Ascending aorta (tissue), 2 donors: ENCODE results near the gene PDYN. TPM values are rescaled to one million over a fixed set of nuclear protein-coding genes. Genes with fewer than 3 reads are reported as not detected.
A peak's percentile ranks its signal among the peaks of the same experiment; 100 is the strongest.

Experiments
- DNase-seq, 2 donors: peaks; one replicate each; pipeline ENCODE4 v3.0.0-alpha.2; 2019; ENCODE audit warnings: low spot score in 2 of 2
- H3K27ac ChIP-seq, 2 donors: fragments of 200-600 bp; sonication (generic); one replicate each; pipeline ENCODE4 v1.5.1; 2016 to 2017; ENCODE audit warnings: mild to moderate bottlenecking in 1 of 2
- H3K27me3 ChIP-seq: fragments of 200-600 bp; sonication (generic); one replicate; pipeline ENCODE4 v1.5.1; 2017
- H3K36me3 ChIP-seq, 2 donors: fragments of 200-600 bp; sonication (generic); one replicate each; pipeline ENCODE4 v1.5.1; 2016
- H3K4me1 ChIP-seq, 2 donors: fragments of 200-600 bp; sonication (generic); one replicate each; pipeline ENCODE4 v1.5.1; 2016 to 2017; ENCODE audit warnings: mild to moderate bottlenecking in 1 of 2
- H3K4me3 ChIP-seq, 2 donors: fragments of 200-600 bp; sonication (generic); one replicate each; pipeline ENCODE4 v1.5.1; 2016 to 2017; ENCODE audit warnings: mild to moderate bottlenecking in 1 of 2
- H3K9me3 ChIP-seq, 2 donors: fragments of 200-600 bp; sonication (generic); one replicate each; pipeline ENCODE4 v1.5.1; 2016
- CTCF ChIP-seq, 3 experiments: fragments of 200-600 bp in 2 of 3; fragments of 450-650 bp in 1 of 3; sonication (generic) in 2 of 3; IDR thresholded peaks; one replicate each; pipeline ENCODE4 v1.5.1; 2016 to 2019; ENCODE audit warnings: antibody characterized with exemption in 3 of 3, mild to moderate bottlenecking in 1 of 3, moderate library complexity in 1 of 3
- intact Hi-C: fragments of 100-400 bp; cut with DNase I; formaldehyde crosslinking; loops from one replicate; pipeline ENCODE4 v1.15.1; 2023
- total RNA-seq: library from RNA; depleted of rRNA; stranded (reverse); fragments of >200 nt; gene quantifications from one replicate; pipeline ENCODE4 v1.1.0, GENCODE V29; 2016

The PDYN gene
- total RNA-seq, 1 donor from 2014 or later = not detected

- no peak for DNase-seq
- H3K27ac ChIP-seq = no peak overlapping the region
- intact Hi-C loops = no loop called here
- no peaks in the 10 kb centered on the region for H3K9me3 ChIP-seq
- no peaks in the 10 kb centered on the region for H3K27me3 ChIP-seq
- H3K4me1 ChIP-seq = peaks cover 0 to 7% of the 10 kb centered on the region in 2 donors
- H3K36me3 ChIP-seq = no peaks in the 10 kb centered on the region
- no peak for TF ChIP-seq CTCF (IDR thresholded peaks at IDR 0.05)
- no peak overlapping the region for H3K4me3 ChIP-seq
These were observed 42.3 kb downstream of the PDYN start for GRCh38 chr20:1951436-1952115.

GRCh38 chr20:1950836-1951235 lies 43.0 kb downstream of the PDYN start:
- Histone ChIP-seq H3K4me1 (peaks cover 0 to 7% of the 10 kb centered on the region in 2 donors), H3K4me3 (no peak overlapping the region), H3K27me3 (no peaks in the 10 kb centered on the region), H3K9me3 (no peaks in the 10 kb centered on the region), H3K27ac (no peak overlapping the region), H3K36me3 (no peaks in the 10 kb centered on the region)
- intact Hi-C loops = no loop called here
- peak in 1 of 2 donors; percentile 60 for DNase-seq
- no peak for TF ChIP-seq CTCF (IDR thresholded peaks at IDR 0.05)

- Histone ChIP-seq H3K36me3 (no peaks in the 10 kb centered on the region), H3K27ac (no peak overlapping the region), H3K9me3 (no peaks in the 10 kb centered on the region), H3K27me3 (no peaks in the 10 kb centered on the region), H3K4me3 (no peak overlapping the region), H3K4me1 (peaks cover 0 to 7% of the 10 kb centered on the region in 2 donors)
- DNase-seq = peak in 1 of 2 donors; percentile 44
- no peak for TF ChIP-seq CTCF (IDR thresholded peaks at IDR 0.05)
- intact Hi-C loops = no loop called here
These were observed 44.3 kb downstream of the PDYN start for GRCh38 chr20:1949347-1950100.

GRCh38 chr20:1947535-1947846 lies 46.4 kb downstream of the PDYN start:
- no peak for TF ChIP-seq CTCF (IDR thresholded peaks at IDR 0.05)
- H3K9me3 ChIP-seq = no peaks in the 10 kb centered on the region
- H3K36me3 ChIP-seq = no peaks in the 10 kb centered on the region
- H3K4me1 ChIP-seq = peaks cover 0 to 7% of the 10 kb centered on the region in 2 donors
- no peaks in the 10 kb centered on the region for H3K27me3 ChIP-seq
- peak overlapping the region; percentile 39 to 53 for H3K4me3 ChIP-seq
- peak overlapping the region in 1 of 2 donors; percentile 31 for H3K27ac ChIP-seq
- intact Hi-C loops = no loop called here
- no peak for DNase-seq

GRCh38 chr20:1946762-1947534 lies 46.9 kb downstream of the PDYN start:
- Histone ChIP-seq H3K9me3 (no peaks in the 10 kb centered on the region), H3K27me3 (no peaks in the 10 kb centered on the region), H3K36me3 (no peaks in the 10 kb centered on the region), H3K4me1 (peaks cover 0 to 7% of the 10 kb centered on the region in 2 donors), H3K4me3 (peak overlapping the region; percentile 39 to 53), H3K27ac (peak overlapping the region in 1 of 2 donors; percentile 31)
- TF ChIP-seq CTCF (IDR thresholded peaks at IDR 0.05) = no peak
- intact Hi-C loops = no loop called here
- DNase-seq = peak in 1 of 2 donors; percentile 70
